RWPE1 (cell line): ENCODE data around the gene PCDHGB5.
A peak's percentile ranks its signal among the peaks of the same experiment; 100 is the strongest.
"Not testable (repeated sequence)": the region's sequence is repeated elsewhere in the genome, so short reads cannot be mapped to it uniquely, and the experiment has no call there.

Experiments used
- CTCF ChIA-PET: fragments of 350-600 bp; sonication (Branson Sonifier 250); formaldehyde crosslinking; extraction: SDS; loops from one replicate; lab custom pipeline; 2021; lab: Yijun Ruan, JAX
- POLR2A ChIA-PET: fragments of 400-600 bp; formaldehyde crosslinking; extraction: SDS; loops from one replicate; lab custom pipeline; 2020; ENCODE audit warnings: antibody characterized with exemption; ENCODE audit not compliant: low non-redundant PET; lab: Yijun Ruan, JAX
- DNase-seq: peaks from one replicate; pipeline ENCODE4 v3.0.0; 2012; ENCODE audit warnings: low spot score
- H3K27ac ChIP-seq: fragments of 450-650 bp; 2 replicates; pipeline ENCODE4 v1.5.1; 2017
- TF ChIP-seq, protein P1 (sequence below): fragments of 450-650 bp; conservative IDR thresholded peaks from 2 replicates; pipeline ENCODE4 v1.5.1; 2017; ENCODE audit warnings: low read depth, mild to moderate bottlenecking

Gene PCDHGB5

DNA sequence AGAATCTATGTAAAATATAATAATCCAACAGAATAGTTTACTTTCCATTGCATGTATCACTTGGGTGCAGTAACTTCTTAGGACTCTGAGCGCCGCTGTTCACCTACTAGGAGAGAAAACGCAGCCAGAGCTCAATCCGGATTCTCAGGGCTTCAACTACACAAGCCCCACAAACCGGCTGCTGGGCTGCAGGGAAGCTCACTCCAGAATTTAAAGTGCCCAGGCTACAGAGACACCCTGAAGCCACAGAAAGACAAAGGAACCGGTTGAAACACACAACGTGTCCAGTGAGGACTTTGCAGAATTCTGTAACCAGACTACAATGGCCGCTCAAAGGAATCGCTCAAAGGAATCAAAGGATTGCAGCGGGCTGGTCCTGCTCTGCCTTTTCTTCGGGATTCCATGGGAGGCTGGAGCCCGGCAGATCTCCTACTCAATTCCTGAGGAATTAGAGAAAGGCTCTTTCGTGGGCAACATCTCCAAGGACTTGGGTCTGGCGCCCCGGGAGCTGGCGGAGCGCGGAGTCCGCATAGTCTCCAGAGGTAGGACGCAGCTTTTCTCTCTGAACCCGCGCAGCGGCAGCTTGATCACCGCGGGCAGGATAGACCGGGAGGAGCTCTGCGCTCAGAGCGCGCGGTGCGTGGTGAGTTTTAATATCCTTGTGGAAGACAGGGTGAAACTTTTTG, 15.2 kb downstream of the PCDHGB5 start, which contains the start of gene PCDHGA10:
Gene PCDHGA10, plus strand, starts transcription at position 134 of the 686 bp plus-strand sequence. Its CDS starts 189 bp downstream, at position 323.
- ChIA-PET POLR2A (no interaction called here), CTCF (interaction anchor here (0.9 to 3.3 kb wide), 4 partner anchors 30 to 151 kb away, joined by 3 to 11 read pairs (median 4); partner anchors contain the start of genes PCDHGA7 and PCDHGB2)
- peak; percentile 29 for DNase-seq
- H3K27ac ChIP-seq = no peak within 1 kb of the TSS
- TF ChIP-seq, protein P1, sequence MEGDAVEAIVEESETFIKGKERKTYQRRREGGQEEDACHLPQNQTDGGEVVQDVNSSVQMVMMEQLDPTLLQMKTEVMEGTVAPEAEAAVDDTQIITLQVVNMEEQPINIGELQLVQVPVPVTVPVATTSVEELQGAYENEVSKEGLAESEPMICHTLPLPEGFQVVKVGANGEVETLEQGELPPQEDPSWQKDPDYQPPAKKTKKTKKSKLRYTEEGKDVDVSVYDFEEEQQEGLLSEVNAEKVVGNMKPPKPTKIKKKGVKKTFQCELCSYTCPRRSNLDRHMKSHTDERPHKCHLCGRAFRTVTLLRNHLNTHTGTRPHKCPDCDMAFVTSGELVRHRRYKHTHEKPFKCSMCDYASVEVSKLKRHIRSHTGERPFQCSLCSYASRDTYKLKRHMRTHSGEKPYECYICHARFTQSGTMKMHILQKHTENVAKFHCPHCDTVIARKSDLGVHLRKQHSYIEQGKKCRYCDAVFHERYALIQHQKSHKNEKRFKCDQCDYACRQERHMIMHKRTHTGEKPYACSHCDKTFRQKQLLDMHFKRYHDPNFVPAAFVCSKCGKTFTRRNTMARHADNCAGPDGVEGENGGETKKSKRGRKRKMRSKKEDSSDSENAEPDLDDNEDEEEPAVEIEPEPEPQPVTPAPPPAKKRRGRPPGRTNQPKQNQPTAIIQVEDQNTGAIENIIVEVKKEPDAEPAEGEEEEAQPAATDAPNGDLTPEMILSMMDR = no peak

- ChIA-PET CTCF (interaction anchor here (3.3 kb wide), 1 partner anchor 150 kb away, joined by 11 read pairs; no protein-coding TSS in a partner anchor), POLR2A (no interaction called here)
- H3K27ac ChIP-seq = no peak overlapping the region
- no peak for DNase-seq
- TF ChIP-seq, protein P1 = no peak
These were observed 15.9 kb downstream of the PCDHGB5 start for GRCh38 chr5:141413540-141414069.

DNA sequence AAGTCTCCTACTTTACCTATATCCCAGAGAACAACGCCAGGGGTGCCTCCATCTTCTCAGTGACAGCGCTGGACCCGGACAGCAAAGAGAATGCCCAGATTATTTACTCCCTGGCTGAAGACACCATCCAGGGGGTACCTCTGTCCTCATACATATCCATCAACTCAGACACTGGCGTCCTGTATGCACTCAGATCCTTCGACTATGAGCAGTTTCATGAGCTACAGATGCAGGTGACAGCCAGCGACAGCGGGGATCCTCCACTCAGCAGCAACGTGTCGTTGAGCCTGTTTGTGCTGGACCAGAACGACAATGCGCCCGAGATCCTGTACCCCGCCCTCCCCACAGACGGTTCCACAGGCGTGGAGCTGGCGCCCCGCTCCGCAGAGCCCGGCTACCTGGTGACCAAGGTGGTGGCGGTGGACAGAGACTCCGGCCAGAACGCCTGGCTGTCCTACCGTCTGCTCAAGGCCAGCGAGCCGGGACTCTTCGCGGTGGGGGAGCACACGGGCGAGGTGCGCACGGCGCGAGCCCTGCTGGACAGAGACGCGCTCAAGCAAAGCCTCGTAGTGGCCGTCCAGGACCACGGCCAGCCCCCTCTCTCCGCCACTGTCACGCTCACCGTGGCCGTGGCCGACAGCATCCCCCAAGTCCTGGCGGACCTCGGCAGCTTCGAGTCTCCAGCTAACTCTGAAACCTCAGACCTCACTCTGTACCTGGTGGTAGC, 17.0 kb downstream of the PCDHGB5 start:
- POLR2A ChIA-PET = not testable (repeated sequence)
- CTCF ChIA-PET = interaction anchor here (0.5 to 3.3 kb wide), 2 partner anchors 23 to 149 kb away, joined by 4 to 11 read pairs; no protein-coding TSS in a partner anchor

DNA sequence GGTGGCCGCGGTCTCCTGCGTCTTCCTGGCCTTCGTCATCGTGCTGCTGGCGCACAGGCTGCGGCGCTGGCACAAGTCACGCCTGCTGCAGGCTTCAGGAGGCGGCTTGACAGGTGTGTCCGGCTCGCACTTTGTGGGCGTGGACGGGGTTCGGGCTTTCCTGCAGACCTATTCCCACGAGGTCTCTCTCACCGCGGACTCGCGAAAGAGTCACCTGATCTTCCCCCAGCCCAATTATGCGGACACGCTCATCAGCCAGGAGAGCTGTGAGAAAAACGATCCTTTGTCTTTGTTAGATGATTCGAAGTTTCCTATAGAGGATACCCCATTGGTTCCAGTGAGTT, 17.5 kb downstream of the PCDHGB5 start:
- DNase-seq, H3K27ac ChIP-seq, POLR2A ChIA-PET: not testable (repeated sequence)
- CTCF ChIA-PET = interaction anchor here (0.6 kb wide), 1 partner anchor 152 kb away, joined by 3 read pairs; no protein-coding TSS in a partner anchor

More for the DNA sequence above, 17.0 kb downstream of the PCDHGB5 start:
- H3K27ac ChIP-seq, DNase-seq: not testable (repeated sequence)

- CTCF ChIA-PET = interaction anchor here (0.5 to 1.7 kb wide), 21 partner anchors 10 to 691 kb away, joined by 3 to 7 read pairs (median 3); partner anchors contain the start of genes PCDHB9, PCDHGA3, PCDHGA9 and PCDHGB6
- peak; percentile 56 for DNase-seq
- POLR2A ChIA-PET = not testable (repeated sequence)
- TF ChIP-seq, protein P1 = peak; percentile 82
- H3K27ac ChIP-seq = peak within 1 kb of the TSS; percentile 48
These were observed 19.9 kb downstream of the PCDHGB5 start, which contains the start of gene PCDHGB7 for GRCh38 chr5:141417494-141418172. Gene PCDHGB7, plus strand, starts transcription at chr5:141417677. Its CDS starts 183 bp downstream, at chr5:141417860.

- no peak for DNase-seq
- ChIA-PET POLR2A (no interaction called here), CTCF (interaction anchor here (0.6 kb wide), 1 partner anchor 105 kb away, joined by 3 read pairs; no protein-coding TSS in a partner anchor)
- no peak overlapping the region for H3K27ac ChIP-seq
- TF ChIP-seq, protein P1 = no peak
These were observed 21.5 kb downstream of the PCDHGB5 start for GRCh38 chr5:141419074-141419880.
